ENCODE data around the gene CDKN1C. TPM values are rescaled to one million over a fixed set of nuclear protein-coding genes. Genes with fewer than 3 reads are reported as not detected.

The CDKN1C gene
- total and polyA plus RNA-seq, 2 donors from 2014 or later: 54.8 to 192 TPM

- H3K4me3 ChIP-seq (ENCODE audit: low read length in 3 of 3): no peak overlapping the region
- peaks cover 0 to 4% (median 2%) of the 10 kb centered on the region in 3 donors for H3K4me1 ChIP-seq (ENCODE audit: control insufficient read depth in 2 of 3, insufficient read depth in 2 of 3, low read depth in 1 of 3, low read length in 3 of 3)
- FAIRE-seq (no peak), DNase-seq (peak in 1 of 5 donors; percentile 63)
- intact Hi-C loops (cut with DNase I): no loop called here
- no peak overlapping the region for H3K9ac ChIP-seq (ENCODE audit: low read length in 3 of 3)
- no peaks in the 10 kb centered on the region for H3K27me3 ChIP-seq (ENCODE audit: control insufficient read depth, insufficient read depth, low read length)
- H3K9me3 ChIP-seq (ENCODE audit: control insufficient read depth in 2 of 3, insufficient read depth in 1 of 3, low read length in 3 of 3): no peaks in the 10 kb centered on the region
- TF ChIP-seq, protein P1, sequence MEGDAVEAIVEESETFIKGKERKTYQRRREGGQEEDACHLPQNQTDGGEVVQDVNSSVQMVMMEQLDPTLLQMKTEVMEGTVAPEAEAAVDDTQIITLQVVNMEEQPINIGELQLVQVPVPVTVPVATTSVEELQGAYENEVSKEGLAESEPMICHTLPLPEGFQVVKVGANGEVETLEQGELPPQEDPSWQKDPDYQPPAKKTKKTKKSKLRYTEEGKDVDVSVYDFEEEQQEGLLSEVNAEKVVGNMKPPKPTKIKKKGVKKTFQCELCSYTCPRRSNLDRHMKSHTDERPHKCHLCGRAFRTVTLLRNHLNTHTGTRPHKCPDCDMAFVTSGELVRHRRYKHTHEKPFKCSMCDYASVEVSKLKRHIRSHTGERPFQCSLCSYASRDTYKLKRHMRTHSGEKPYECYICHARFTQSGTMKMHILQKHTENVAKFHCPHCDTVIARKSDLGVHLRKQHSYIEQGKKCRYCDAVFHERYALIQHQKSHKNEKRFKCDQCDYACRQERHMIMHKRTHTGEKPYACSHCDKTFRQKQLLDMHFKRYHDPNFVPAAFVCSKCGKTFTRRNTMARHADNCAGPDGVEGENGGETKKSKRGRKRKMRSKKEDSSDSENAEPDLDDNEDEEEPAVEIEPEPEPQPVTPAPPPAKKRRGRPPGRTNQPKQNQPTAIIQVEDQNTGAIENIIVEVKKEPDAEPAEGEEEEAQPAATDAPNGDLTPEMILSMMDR (IDR thresholded peaks at IDR 0.05; ENCODE audit: borderline replicate concordance, extremely low read depth, insufficient read depth): no peak
- no peaks in the 10 kb centered on the region for H3K36me3 ChIP-seq (ENCODE audit: control insufficient read depth in 2 of 3, insufficient read depth in 3 of 3, low read length in 3 of 3)
- H3K27ac ChIP-seq (ENCODE audit: low read depth in 2 of 2, low read length in 2 of 2): no peak overlapping the region
Measured at GRCh38 chr11:2920343-2920742, 34.8 kb upstream of the CDKN1C start.

- intact Hi-C loops (cut with DNase I): no loop called here
- Histone ChIP-seq H3K4me1 (ENCODE audit: control insufficient read depth in 2 of 3, insufficient read depth in 2 of 3, low read depth in 1 of 3, low read length in 3 of 3) (peaks cover 0 to 4% (median 2%) of the 10 kb centered on the region in 3 donors), H3K27ac (ENCODE audit: low read depth in 2 of 2, low read length in 2 of 2) (no peak overlapping the region), H3K9me3 (ENCODE audit: control insufficient read depth in 2 of 3, insufficient read depth in 1 of 3, low read length in 3 of 3) (no peaks in the 10 kb centered on the region), H3K9ac (ENCODE audit: low read length in 3 of 3) (no peak overlapping the region), H3K36me3 (ENCODE audit: control insufficient read depth in 2 of 3, insufficient read depth in 3 of 3, low read length in 3 of 3) (no peaks in the 10 kb centered on the region), H3K27me3 (ENCODE audit: control insufficient read depth, insufficient read depth, low read length) (no peaks in the 10 kb centered on the region), H3K4me3 (ENCODE audit: low read length in 3 of 3) (no peak overlapping the region)
- peak in 1 of 5 donors; percentile 69 for DNase-seq
- TF ChIP-seq, protein P1 (IDR thresholded peaks at IDR 0.05; ENCODE audit: borderline replicate concordance, extremely low read depth, insufficient read depth): no peak
- FAIRE-seq: no peak
Measured at GRCh38 chr11:2919837-2920236, 34.3 kb upstream of the CDKN1C start.

DNA sequence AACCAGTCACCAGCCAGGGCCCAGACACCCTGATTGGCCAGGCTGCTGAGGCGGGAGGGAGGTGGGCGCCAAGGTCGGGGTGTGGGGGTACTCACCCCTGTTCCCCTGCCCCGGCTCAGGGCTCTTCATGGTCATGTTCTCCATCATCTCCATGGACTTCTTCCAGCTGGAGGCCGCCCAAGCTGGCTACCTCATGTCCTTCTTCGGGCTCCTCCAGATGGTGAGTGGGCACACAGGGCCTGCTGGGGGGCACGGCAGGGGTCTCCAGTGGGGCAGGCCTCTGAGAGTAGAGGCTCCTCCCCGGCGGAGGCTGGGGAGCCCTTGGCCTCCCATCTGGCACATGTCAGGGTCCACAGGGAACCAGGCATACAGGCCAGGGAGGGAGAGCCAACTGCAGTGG lies 33.6 kb upstream of the CDKN1C start:
- Histone ChIP-seq H3K9me3 (ENCODE audit: control insufficient read depth in 2 of 3, insufficient read depth in 1 of 3, low read length in 3 of 3) (no peaks in the 10 kb centered on the region), H3K27ac (ENCODE audit: low read depth in 2 of 2, low read length in 2 of 2) (no peak overlapping the region), H3K9ac (ENCODE audit: low read length in 3 of 3) (no peak overlapping the region), H3K27me3 (ENCODE audit: control insufficient read depth, insufficient read depth, low read length) (no peaks in the 10 kb centered on the region), H3K4me3 (ENCODE audit: low read length in 3 of 3) (no peak overlapping the region), H3K36me3 (ENCODE audit: control insufficient read depth in 2 of 3, insufficient read depth in 3 of 3, low read length in 3 of 3) (no peaks in the 10 kb centered on the region), H3K4me1 (ENCODE audit: control insufficient read depth in 2 of 3, insufficient read depth in 2 of 3, low read depth in 1 of 3, low read length in 3 of 3) (peaks cover 0 to 4% (median 2%) of the 10 kb centered on the region in 3 donors)
- DNase-seq (peak in 1 of 5 donors; percentile 66), FAIRE-seq (no peak)
- TF ChIP-seq, protein P1 (IDR thresholded peaks at IDR 0.05; ENCODE audit: borderline replicate concordance, extremely low read depth, insufficient read depth): no peak
- intact Hi-C loops (cut with DNase I): no loop called here
